Amniotic stem cell (primary cell): Measurements from ENCODE around the gene NTN5.
"Not testable (repeated sequence)": the region's sequence is repeated elsewhere in the genome, so short reads cannot be mapped to it uniquely, and the experiment has no call there.

Source experiments
- DNase-seq: peaks from one replicate; lab custom pipeline; 2025; lab: John Stamatoyannopoulos, UW

The NTN5 gene

DNA sequence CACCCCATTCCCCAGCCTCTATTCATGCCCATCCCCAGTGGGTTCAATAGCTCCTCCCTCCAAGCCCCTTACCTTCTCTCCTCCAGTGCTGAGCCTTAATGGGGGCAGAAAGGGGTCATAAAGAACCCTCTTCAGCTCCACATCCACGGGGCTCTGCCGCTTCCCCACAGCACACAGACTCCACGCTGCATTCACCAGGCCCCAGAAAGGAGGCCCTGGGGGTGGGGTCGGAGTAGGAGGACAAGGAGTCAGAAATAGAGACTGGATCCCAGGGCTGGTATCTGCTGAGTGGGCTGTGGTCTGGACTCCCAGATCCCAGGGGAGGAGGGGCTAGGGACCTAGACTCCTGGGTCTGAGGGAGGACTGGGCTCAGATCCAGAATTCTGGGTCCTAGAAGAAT is 28.5 kb downstream of the NTN5 start:
- DNase-seq, result no peak

DNA sequence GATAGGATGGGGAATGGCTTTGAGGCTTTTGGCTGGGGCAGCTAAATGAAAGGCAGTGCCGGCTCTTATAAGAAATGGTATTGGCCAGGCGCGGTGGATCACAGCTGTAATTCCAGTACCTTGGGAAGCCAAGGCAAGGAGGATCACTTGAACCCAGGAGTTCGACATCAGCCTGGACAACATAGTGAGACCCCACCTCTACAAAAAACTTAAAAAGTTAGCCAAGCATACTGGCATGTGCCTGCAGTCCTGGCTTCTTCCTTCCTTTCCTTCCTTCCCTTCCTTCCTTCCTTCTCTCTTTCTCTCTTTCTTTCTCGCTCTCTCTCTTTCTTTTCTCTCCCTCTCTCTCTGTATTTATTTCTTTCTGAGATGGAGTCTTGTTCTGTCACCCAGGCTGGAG is 30.0 kb downstream of the NTN5 start:
- no peak for DNase-seq

GRCh38 chr19:48641850-48642249 is 31.0 kb downstream of the NTN5 start:
- no peak for DNase-seq

- no peak for DNase-seq
Observed at GRCh38 chr19:48639483-48640375, 33.1 kb downstream of the NTN5 start.

DNA sequence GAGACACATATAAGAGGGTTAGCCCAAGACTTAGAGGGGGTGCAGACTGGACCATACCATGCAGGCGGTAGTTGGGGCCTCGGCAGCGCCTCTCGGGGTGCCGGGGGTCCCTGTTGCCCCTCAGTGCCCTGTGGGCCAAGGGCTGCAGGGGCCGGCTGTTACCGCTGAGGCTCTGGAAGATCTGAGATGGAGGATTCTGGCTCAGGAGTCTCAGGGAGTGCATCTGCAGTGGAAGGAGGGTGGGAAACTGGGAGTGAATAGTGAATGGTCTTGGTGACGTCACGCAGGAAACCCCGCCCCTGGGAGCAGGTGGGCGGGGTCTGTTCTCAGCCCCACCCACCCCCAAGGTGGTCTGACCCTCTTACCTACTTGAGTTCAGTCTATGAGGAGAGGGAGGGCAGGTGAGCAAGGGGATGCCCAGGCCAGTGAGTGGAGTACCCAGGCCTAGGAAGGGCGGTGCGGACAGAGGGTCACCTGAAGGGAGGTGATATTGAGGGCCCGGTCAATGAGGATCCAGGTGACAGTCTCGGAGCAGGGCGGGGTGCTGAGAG is 33.9 kb downstream of the NTN5 start:
- no peak for DNase-seq

- DNase-seq, result peak; percentile 64
Observed at GRCh38 chr19:48637948-48638830, 34.6 kb downstream of the NTN5 start.

DNA sequence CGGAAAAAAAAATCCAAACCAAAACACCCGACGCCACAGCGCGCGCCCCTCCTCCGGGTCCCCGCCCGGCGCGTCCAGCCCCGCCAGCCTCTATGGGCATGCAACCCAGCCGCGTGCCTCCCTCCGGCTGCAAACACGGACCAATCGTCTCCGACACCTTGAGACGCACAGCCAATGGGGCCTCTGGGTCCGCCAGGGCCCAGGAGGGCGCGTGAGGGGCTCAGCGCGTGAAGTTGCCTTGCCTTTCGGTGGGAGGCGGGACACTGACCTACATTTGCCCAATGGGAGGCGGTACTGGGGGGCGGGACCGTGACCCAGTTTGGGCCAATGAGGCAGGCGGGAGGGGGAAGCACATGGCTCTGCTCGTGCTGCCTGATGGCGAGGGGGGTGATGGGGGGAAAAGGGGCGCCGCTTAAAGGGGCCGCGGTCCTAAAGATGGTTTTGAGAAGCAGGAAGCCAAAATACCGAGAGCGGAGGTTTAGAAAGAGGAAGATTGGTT is 35.3 kb downstream of the NTN5 start:
- DNase-seq, result peak; percentile 96

DNA sequence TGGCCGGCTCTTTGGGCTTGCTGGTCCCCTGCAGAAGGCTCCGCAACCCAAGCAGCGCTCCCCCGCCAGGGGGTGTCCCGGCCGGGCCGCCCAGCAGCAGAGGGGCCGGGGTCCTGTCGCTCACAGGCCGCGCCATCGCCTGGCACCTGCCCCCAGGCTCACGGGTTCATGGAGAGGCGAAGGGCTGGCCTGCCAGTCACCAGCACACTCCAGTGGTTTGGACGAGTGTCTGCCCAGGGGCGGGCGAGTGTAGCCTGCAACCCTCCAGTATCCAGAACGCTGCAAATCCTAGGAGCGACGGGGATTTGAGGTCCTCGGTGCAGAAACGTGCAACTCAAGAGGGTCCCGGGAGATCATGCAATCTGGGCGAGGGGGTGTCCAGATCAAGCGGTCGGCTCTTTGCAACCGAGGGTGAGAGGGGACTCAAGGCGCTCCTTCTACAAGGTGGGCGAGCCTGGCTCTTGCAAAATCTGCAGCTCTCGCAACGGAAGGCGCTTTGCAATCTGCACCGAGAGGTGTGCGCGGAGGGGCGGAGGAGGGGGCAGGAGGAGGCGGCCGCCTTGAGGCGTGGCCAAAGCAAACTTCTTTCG is 35.9 kb downstream of the NTN5 start, which contains the start of gene DBP:
Gene DBP, minus strand, starts transcription at position 521 of the 590 bp plus-strand sequence. Its CDS starts 385 bp downstream, at position 136.
- no peak for DNase-seq

DNA sequence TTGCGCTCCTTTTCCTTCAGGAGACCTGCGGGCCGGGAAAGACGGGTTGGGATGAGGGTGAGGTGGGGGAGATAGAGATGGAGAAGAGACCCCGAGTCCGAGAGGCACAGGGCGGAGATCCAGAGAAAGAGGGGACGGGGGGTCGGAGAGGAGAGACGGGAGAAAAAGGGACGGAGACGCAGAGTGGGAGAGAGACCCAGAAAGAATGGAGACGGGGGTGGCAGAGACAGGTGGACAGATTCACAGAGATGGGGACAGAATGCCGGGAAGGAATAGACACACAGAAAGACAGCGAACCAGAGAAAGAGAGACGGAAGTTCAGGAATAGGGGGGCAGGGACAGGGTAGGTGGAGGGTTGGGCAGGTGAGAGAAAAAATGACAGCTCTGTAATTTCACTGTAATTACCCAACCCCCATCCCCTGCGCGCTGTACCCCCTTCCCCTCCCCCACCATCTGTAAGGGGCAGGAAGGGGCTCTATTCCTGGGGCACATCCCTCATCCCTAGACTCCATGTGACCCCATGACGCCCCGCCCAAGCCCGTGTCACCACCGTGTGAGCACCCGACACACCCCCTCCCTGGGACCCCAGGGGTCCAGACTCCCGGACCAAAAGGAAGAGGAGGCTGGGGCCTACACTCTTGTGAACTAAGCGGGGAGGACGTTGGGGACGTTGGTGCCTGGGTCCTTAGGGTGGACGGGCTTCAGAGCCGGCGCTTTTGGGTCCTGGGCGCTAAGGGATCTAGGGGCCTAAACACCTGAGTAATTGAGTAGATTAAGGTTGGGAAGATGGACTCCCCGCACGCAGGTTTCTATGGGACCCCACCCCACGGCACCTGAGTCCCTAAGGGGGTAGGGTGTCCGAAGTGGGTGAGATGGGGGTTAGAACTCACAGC is 36.6 kb downstream of the NTN5 start:
- no peak for DNase-seq

DNA sequence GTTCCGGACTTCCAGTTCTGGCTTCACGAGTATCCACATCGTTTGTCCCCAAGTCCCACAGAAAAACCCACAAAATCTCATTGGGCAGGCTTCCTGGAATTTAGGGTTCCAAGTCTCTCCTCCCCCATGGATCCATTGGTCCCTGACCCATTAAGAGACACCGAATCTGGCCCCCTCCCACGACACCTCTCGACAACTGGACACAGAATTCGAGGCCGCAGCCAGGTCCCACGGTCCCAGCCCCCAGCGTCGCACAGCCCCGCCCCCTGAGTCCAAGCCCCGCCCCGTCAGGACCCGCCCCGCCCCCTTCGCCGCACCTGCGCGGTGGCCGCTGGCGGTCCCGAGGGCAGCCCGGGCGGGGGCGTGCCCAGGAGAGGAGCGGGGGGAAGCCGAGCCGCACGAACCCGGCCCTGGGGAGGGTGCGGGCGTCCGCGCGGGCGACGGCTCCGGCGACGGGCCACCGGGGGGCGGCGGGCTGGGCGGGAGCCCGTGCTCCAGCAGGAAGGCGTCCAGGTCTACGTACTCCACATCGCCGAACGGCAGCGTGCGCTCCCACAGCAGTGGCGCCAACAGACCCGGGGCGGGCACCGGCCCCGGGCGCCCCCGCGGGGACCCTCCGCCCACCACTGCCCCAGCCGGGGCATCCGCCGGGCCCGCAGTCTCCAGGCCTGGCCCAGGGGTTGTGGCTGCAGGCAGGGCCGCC is 37.4 kb downstream of the NTN5 start:
- no peak for DNase-seq

GRCh38 chr19:48634424-48635262 is 38.2 kb downstream of the NTN5 start:
- peak; percentile 63 for DNase-seq

- no peak for DNase-seq
Observed at GRCh38 chr19:48634036-48634342, 38.8 kb downstream of the NTN5 start.

- DNase-seq, result no peak
Observed at GRCh38 chr19:48633148-48634035, 39.4 kb downstream of the NTN5 start.

GRCh38 chr19:48632692-48633147 is 40.1 kb downstream of the NTN5 start:
- no peak for DNase-seq

GRCh38 chr19:48632286-48632685 is 40.5 kb downstream of the NTN5 start:
- DNase-seq, result not testable (repeated sequence)

DNA sequence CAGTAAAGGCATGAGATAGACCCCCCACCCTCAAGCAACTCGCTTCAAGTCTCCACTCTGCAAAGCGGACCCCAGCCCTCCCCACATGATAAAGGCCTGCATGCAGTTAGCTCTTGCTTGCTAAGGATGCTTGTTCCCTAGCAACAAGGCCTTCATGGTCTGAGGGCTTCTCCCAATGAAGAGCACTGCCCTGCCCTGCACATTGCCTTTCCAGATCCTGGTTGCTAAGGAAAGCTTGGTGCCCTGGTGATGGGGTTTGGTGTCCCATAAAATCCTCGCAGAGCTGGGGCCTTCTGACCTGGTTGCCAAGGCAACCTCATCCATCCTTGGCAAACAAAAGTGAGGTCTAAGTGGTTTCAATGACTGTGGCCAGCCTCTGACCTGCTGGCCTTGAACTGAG is 41.6 kb downstream of the NTN5 start:
- no peak for DNase-seq

GRCh38 chr19:48630296-48631063 is 42.3 kb downstream of the NTN5 start:
- no peak for DNase-seq
